Caco-2 (cell line): Measurements from ENCODE around the gene TMEM50B. TPM values are rescaled to one million over a fixed set of nuclear protein-coding genes. Genes with fewer than 3 reads are reported as not detected.

Experiments
- BruUV-seq: library from RNA; stranded (reverse); fragments of 400-500 nt; replicated peaks from 2 replicates; lab custom pipeline; 2021; lab: Mats Ljungman, UMichigan
- CTCF ChIA-PET: fragments of 300-600 bp; sonication (Branson Sonifier 250); formaldehyde crosslinking; loops from one replicate; lab custom pipeline; 2022; ENCODE audit warnings: antibody characterized with exemption; lab: Charles Lee
- POLR2A ChIA-PET: fragments of 300-600 bp; sonication (Branson Sonifier 250); formaldehyde crosslinking; loops from one replicate; lab custom pipeline; 2022; ENCODE audit warnings: antibody characterized with exemption; lab: Charles Lee
- DNase-seq, 2 experiments: peaks; one replicate each; pipeline versions ENCODE4 v3.0.0 to v3.0.0-alpha.2; 2020 to 2022
- H3K27me3 ChIP-seq: replicated peaks from 2 replicates; pipeline ENCODE4 v1.6.0; 2011; ENCODE audit warnings: low read length; ENCODE audit not compliant: control insufficient read depth, insufficient read depth
- H3K36me3 ChIP-seq: 2 replicates; pipeline ENCODE4 v1.5.1; 2011; ENCODE audit warnings: low read length; ENCODE audit not compliant: control insufficient read depth, insufficient read depth
- H3K4me1 ChIP-seq: fragments of 250-450 bp; sonication (Bioruptor Pico); 2 replicates; pipeline ENCODE4 v1.5.1; 2020; ENCODE audit warnings: mild to moderate bottlenecking
- H3K4me3 ChIP-seq: 2 replicates; pipeline ENCODE4 v1.5.1; 2011; ENCODE audit warnings: low read depth, mild to moderate bottlenecking, control low read depth, low read length
- H3K9me3 ChIP-seq: fragments of 250-450 bp; sonication (Bioruptor Pico); 2 replicates; pipeline ENCODE4 v1.5.1; 2020; ENCODE audit warnings: mild to moderate bottlenecking, moderate library complexity
- H3K27ac Mint-ChIP-seq: one replicate; pipeline ENCODE4 v1.8.0; 2022; ENCODE audit warnings: mixed read lengths; ENCODE audit not compliant: unreplicated experiment
- H3K27me3 Mint-ChIP-seq: one replicate; pipeline ENCODE4 v1.8.0; 2022; ENCODE audit warnings: mixed read lengths; ENCODE audit not compliant: insufficient read depth, unreplicated experiment
- H3K36me3 Mint-ChIP-seq: one replicate; pipeline ENCODE4 v1.8.0; 2022; ENCODE audit warnings: mild to moderate bottlenecking, mixed read lengths; ENCODE audit not compliant: insufficient read depth, unreplicated experiment
- H3K4me1 Mint-ChIP-seq: one replicate; pipeline ENCODE4 v1.8.0; 2022; ENCODE audit warnings: low read depth, mixed read lengths; ENCODE audit not compliant: unreplicated experiment
- H3K4me3 Mint-ChIP-seq: one replicate; pipeline ENCODE4 v1.8.0; 2022; ENCODE audit warnings: mild to moderate bottlenecking, moderate library complexity, mixed read lengths; ENCODE audit not compliant: unreplicated experiment
- H3K9me3 Mint-ChIP-seq: one replicate; pipeline ENCODE4 v1.8.0; 2022; ENCODE audit warnings: mixed read lengths; ENCODE audit not compliant: unreplicated experiment
- CTCF ChIP-seq, 2 experiments: fragments of 200-600 bp in 1 of 2; IDR thresholded peaks; 1 replicate in 1 of 2; 2 replicates in 1 of 2; pipeline versions ENCODE4 v1.5.1 to v1.8.0; 2011 to 2022; ENCODE audit warnings: antibody characterized with exemption in 1 of 2, control low read depth in 1 of 2, inconsistent platforms in 1 of 2, low read depth in 1 of 2, low read length in 1 of 2, mild to moderate bottlenecking in 1 of 2, moderate library complexity in 1 of 2; ENCODE audit not compliant: insufficient read depth in 1 of 2, severe bottlenecking in 1 of 2, unreplicated experiment in 1 of 2
- intact Hi-C: fragments of 100-400 bp; cut with micrococcal nuclease; formaldehyde crosslinking; loops from one replicate; pipeline ENCODE4 v1.10.0; 2022; ENCODE audit not compliant: unreplicated experiment
- total RNA-seq: library from RNA; stranded (reverse); gene quantifications from 2 replicates; pipeline ENCODE4 v1.2.3, GENCODE V29; 2022

TMEM50B gene
- total RNA-seq, 1 experiment from 2014 or later: 25.9 TPM

DNA sequence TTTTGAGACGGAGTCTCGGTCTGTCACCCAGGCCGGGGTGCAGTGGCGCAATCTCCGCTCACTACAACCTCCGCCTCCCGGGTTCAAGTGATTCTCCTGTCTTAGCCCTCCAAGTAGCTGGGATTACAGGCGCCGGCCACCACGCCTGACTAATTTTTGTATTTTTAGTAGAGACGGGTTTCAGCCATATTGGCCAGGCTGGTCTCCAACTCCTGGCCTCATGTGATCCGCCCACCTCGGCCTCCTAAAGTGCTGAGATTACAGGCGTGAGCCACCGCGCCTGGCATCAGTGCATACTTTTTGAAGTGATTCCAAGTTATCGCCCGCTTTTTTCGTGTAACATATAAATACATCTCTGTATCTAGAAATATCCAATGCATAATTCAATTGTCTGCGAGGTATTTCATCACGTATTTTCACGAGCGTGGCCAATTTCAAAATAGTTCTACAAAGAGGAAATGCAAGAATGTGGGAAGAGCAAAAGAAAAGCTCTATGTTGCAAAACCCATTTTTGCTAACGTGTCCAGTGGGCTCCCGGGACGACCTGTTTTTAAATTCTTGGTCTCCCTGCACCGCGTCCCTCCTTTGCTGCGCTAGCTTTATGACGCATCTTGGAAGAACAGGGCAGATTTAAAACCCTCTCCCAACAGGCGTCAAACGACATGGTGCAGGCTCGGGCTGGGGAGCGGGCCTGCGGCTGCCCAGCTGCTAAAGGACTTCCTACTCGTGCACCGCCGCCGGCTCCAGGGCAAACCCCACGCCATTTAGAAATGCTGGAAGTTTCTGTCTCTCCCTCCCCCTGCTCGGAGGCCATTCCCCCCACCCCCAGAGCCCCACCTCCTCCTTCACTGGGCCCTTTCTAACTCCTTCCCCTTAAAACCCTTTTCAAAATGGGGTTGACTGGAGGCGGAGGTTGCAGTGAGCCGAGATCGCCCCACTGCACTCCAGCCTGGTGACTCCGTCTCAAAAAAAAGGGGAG, 77.5 kb downstream of the TMEM50B start:
- CTCF ChIA-PET: interaction anchor here (0.7 to 1.1 kb wide), 3 partner anchors 15 to 205 kb away, joined by 3 to 4 read pairs (median 3); no protein-coding TSS in a partner anchor
- no peaks in the 10 kb centered on the region for H3K36me3 ChIP-seq
- Mint-ChIP-seq H3K27me3 (no peaks in the 10 kb centered on the region), H3K36me3 (peaks cover 15% of the 10 kb centered on the region), H3K9me3 (no peaks in the 10 kb centered on the region), H3K4me1 (peaks cover 17% of the 10 kb centered on the region), H3K4me3 (peak overlapping the region; percentile 73), H3K27ac (no peak overlapping the region)
- TF ChIP-seq CTCF (IDR thresholded peaks at IDR 0.05; ENCODE audit: insufficient read depth in 1 of 2, low read depth in 1 of 2, low read length in 1 of 2, severe bottlenecking in 1 of 2, unreplicated experiment in 1 of 2): no peak
- no peaks in the 10 kb centered on the region for H3K27me3 ChIP-seq
- H3K4me1 ChIP-seq: peaks cover 26% of the 10 kb centered on the region
- peak overlapping the region; percentile 89 for H3K4me3 ChIP-seq
- intact Hi-C loops: no loop called here
- H3K9me3 ChIP-seq: no peaks in the 10 kb centered on the region
- BruUV-seq: no TSS peak
- DNase-seq: peak in 1 of 2 experiments; percentile 28
- POLR2A ChIA-PET: interaction anchor here (0.8 kb wide), 1 partner anchor 78 kb away, joined by 3 read pairs; the partner anchor contains the start of gene IFNAR1

GRCh38 chr21:33401630-33401992, 78.2 kb downstream of the TMEM50B start:
- intact Hi-C loops: no loop called here
- no peak for DNase-seq
- no peak overlapping the region for H3K27ac Mint-ChIP-seq
- no peaks in the 10 kb centered on the region for H3K27me3 Mint-ChIP-seq
- H3K4me3 Mint-ChIP-seq: no peak overlapping the region
- ChIA-PET CTCF (interaction anchor here (0.9 to 1.1 kb wide), 2 partner anchors 40 to 205 kb away, joined by 3 to 4 read pairs; no protein-coding TSS in a partner anchor), POLR2A (no interaction called here)
- Histone ChIP-seq H3K4me1 (peaks cover 26% of the 10 kb centered on the region), H3K9me3 (no peaks in the 10 kb centered on the region), H3K27me3 (no peaks in the 10 kb centered on the region), H3K4me3 (no peak overlapping the region), H3K36me3 (no peaks in the 10 kb centered on the region)
- H3K9me3 Mint-ChIP-seq: no peaks in the 10 kb centered on the region
- peaks cover 15% of the 10 kb centered on the region for H3K36me3 Mint-ChIP-seq
- H3K4me1 Mint-ChIP-seq: peaks cover 17% of the 10 kb centered on the region
- no TSS peak for BruUV-seq
- TF ChIP-seq CTCF (IDR thresholded peaks at IDR 0.05; ENCODE audit: insufficient read depth in 1 of 2, low read depth in 1 of 2, low read length in 1 of 2, severe bottlenecking in 1 of 2, unreplicated experiment in 1 of 2): no peak

Other genes starting within 250 kb of the TMEM50B start
- gene IL10RB, start 213.6 kb downstream of the TMEM50B start, total RNA-seq: 11.7 and 13.1 TPM in 2 replicates
- gene IFNAR1, start 155.0 kb downstream of the TMEM50B start, total RNA-seq: 19.7 and 20.4 TPM in 2 replicates
- 47.0 and 56.9 TPM in 2 replicates for gene IFNGR2, start 76.6 kb downstream of the TMEM50B start, total RNA-seq
- gene DNAJC28, start 11.7 kb upstream of the TMEM50B start, total RNA-seq: 2.5 and 2.7 TPM in 2 replicates
- gene GART, start 62.1 kb upstream of the TMEM50B start, total RNA-seq: 134 and 147 TPM in 2 replicates
- 220 and 273 TPM in 2 replicates for gene SON, start 63.1 kb upstream of the TMEM50B start, total RNA-seq
- gene DONSON, start 108.7 kb upstream of the TMEM50B start, total RNA-seq: 36.2 and 36.4 TPM in 2 replicates
- gene CRYZL1, start 161.8 kb upstream of the TMEM50B start, total RNA-seq: 26.6 and 29.1 TPM in 2 replicates
- 88.5 and 98.4 TPM in 2 replicates for gene ITSN1, start 162.5 kb upstream of the TMEM50B start, total RNA-seq